GM12872 (cell line): ENCODE measurements around the gene CLUH.

ENCODE experiments used
- CTCF ChIP-seq: IDR thresholded peaks from 3 replicates; pipeline ENCODE4 v1.5.1; 2011; ENCODE audit warnings: low read depth, mild to moderate bottlenecking, low read length, moderate library complexity; ENCODE audit not compliant: insufficient read depth

CLUH gene

GRCh38 chr17:2745317-2746037 lies 33.9 kb upstream of the CLUH start:
- no peak for TF ChIP-seq CTCF

GRCh38 chr17:2737693-2738092 lies 26.1 kb upstream of the CLUH start:
- no peak for TF ChIP-seq CTCF

GRCh38 chr17:2736956-2737355 lies 25.4 kb upstream of the CLUH start:
- TF ChIP-seq CTCF: no peak

- TF ChIP-seq CTCF: no peak
These were observed 24.3 kb upstream of the CLUH start for GRCh38 chr17:2735896-2736295.

GRCh38 chr17:2734939-2735338 lies 23.4 kb upstream of the CLUH start:
- no peak for TF ChIP-seq CTCF

- no peak for TF ChIP-seq CTCF
These were observed 20.2 kb upstream of the CLUH start for GRCh38 chr17:2731807-2732206.

- TF ChIP-seq CTCF: no peak
These were observed 19.3 kb upstream of the CLUH start for GRCh38 chr17:2730764-2731353.
